ENCODE measurements around the gene CSPG5. TPM values are rescaled to one million over a fixed set of nuclear protein-coding genes. Genes with fewer than 3 reads are reported as not detected.

The CSPG5 gene
- polyA plus RNA-seq, 1 experiment = not detected

DNA sequence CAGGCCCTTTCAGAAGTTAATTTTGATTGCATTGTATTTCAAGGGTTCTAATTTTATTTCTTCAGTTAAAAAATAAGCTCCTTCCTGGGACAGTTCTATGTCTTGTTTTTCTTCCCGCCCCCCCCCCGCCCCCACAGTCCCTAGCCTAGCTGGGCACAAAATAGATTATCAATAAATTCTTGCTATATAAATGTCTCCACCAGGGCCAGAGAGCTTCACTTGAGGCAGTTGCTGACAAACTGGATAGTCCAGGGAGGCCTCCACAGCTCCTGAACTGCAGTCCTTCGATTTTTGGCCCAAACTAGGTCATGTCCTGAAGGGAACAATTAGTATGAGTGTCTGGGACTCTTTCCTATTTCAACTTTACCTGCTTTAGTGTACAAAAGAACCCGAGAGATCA, 9.9 kb upstream of the CSPG5 start:
- Histone ChIP-seq H3K9me3 (ENCODE audit: control insufficient read depth, insufficient read depth, low read length) (no peaks in the 10 kb centered on the region), H3K27me3 (ENCODE audit: control insufficient read depth, insufficient read depth, low read length) (no peaks in the 10 kb centered on the region), H3K4me3 (ENCODE audit: low read depth, low read length) (no peak overlapping the region), H3K27ac (ENCODE audit: low read depth, low read length) (no peak overlapping the region)
- DNase-seq (ENCODE audit: low read depth, low spot score) = no peak
- ChIA-PET POLR2A (no interaction called here), CTCF (no interaction called here)
- TF ChIP-seq, protein P1, sequence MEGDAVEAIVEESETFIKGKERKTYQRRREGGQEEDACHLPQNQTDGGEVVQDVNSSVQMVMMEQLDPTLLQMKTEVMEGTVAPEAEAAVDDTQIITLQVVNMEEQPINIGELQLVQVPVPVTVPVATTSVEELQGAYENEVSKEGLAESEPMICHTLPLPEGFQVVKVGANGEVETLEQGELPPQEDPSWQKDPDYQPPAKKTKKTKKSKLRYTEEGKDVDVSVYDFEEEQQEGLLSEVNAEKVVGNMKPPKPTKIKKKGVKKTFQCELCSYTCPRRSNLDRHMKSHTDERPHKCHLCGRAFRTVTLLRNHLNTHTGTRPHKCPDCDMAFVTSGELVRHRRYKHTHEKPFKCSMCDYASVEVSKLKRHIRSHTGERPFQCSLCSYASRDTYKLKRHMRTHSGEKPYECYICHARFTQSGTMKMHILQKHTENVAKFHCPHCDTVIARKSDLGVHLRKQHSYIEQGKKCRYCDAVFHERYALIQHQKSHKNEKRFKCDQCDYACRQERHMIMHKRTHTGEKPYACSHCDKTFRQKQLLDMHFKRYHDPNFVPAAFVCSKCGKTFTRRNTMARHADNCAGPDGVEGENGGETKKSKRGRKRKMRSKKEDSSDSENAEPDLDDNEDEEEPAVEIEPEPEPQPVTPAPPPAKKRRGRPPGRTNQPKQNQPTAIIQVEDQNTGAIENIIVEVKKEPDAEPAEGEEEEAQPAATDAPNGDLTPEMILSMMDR (IDR thresholded peaks at IDR 0.05; ENCODE audit: low read depth, low read length) = no peak

DNA sequence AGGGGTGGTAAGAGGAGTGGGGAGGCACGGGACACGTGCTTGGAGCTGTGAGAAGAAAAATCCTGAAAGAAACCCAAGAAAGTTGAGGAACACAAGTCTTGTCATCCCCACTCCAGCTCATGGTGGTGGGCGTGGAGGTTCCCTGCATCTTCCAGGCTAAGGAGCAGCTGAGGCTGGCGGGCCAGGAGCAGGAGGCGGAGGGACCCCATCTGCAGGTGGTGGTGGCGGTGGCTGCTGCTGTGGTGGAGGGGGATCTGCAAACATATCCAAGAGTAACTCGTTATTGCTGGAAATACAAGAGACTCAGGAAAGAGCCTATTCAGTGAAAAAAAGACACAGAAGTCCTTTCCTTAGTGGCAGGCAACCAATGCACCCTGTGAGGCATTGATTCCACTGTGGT, 9.4 kb upstream of the CSPG5 start:
- H3K9me3 ChIP-seq (ENCODE audit: control insufficient read depth, insufficient read depth, low read length) = no peaks in the 10 kb centered on the region
- TF ChIP-seq, protein P1 (IDR thresholded peaks at IDR 0.05; ENCODE audit: low read depth, low read length) = no peak
- DNase-seq (ENCODE audit: low read depth, low spot score) = no peak
- no peaks in the 10 kb centered on the region for H3K27me3 ChIP-seq (ENCODE audit: control insufficient read depth, insufficient read depth, low read length)
- POLR2A ChIA-PET = no interaction called here
- CTCF ChIA-PET = no interaction called here
- H3K27ac ChIP-seq (ENCODE audit: low read depth, low read length) = no peak overlapping the region
- no peak overlapping the region for H3K4me3 ChIP-seq (ENCODE audit: low read depth, low read length)

DNA sequence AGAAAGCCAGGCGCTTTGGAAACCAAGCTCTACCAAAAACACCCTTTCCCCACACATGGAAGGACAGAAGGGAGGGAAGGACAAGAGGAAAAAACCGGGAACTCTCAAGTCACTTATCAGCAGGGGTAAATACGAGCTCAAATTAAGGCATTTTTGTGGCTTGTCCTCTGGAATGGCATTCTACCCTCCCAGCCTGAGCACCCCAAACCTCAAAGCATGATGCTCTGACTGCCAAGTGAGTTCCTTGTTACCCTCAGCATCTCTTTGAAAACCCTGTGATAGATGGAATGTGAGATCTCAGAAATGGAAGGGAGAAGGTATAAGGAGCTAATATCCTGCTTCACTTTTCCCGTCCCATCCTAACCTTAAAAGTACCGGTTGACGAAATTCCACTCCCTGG, 8.1 kb upstream of the CSPG5 start:
- no peak overlapping the region for H3K4me3 ChIP-seq (ENCODE audit: low read depth, low read length)
- ChIA-PET CTCF (interaction anchor here (1.0 to 1.5 kb wide), 2 partner anchors 15 to 66 kb away, joined by 3 to 5 read pairs; no protein-coding TSS in a partner anchor), POLR2A (no interaction called here)
- TF ChIP-seq, protein P1 (IDR thresholded peaks at IDR 0.05; ENCODE audit: low read depth, low read length) = no peak
- H3K9me3 ChIP-seq (ENCODE audit: control insufficient read depth, insufficient read depth, low read length) = no peaks in the 10 kb centered on the region
- H3K27me3 ChIP-seq (ENCODE audit: control insufficient read depth, insufficient read depth, low read length) = no peaks in the 10 kb centered on the region
- no peak overlapping the region for H3K27ac ChIP-seq (ENCODE audit: low read depth, low read length)
- no peak for DNase-seq (ENCODE audit: low read depth, low spot score)

DNA sequence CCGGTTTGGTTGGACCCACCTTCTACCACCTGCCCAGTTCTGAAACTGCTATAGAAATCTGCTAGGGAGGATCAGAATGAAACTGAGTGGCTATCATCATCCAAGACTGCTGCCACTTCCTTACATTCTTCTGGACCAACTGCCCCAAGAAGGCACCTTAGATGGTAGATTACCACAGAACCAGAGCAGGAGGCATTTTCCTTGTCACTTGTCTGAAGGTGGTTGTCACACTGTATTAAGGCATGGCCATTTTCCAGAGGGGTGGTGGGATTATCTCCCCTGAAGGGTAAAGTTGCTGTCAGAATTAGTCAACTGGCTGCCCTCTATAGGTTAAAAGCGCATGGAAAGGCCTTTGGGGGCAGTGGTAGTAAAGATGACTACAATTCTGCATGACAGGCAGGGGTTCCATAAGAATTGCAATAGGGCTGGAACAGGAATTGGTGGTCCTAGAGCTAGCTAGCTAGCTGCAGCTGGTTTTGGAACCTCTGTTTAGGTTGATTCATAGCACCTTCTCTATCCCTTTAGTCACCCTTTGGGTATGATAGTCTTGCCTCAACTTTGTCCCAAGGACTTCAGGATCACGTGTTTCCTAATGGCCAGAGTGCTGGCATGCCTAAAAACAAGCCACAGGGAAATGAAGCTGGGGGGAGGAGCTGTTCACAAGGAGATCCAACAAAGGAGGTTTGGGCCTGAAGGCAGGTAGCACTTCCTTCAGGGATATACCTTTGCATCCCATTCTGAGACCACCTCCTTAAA, 4.8 kb upstream of the CSPG5 start:
- ChIA-PET CTCF (no interaction called here), POLR2A (no interaction called here)
- TF ChIP-seq, protein P1 (IDR thresholded peaks at IDR 0.05; ENCODE audit: low read depth, low read length) = no peak
- no peak overlapping the region for H3K4me3 ChIP-seq (ENCODE audit: low read depth, low read length)
- H3K27me3 ChIP-seq (ENCODE audit: control insufficient read depth, insufficient read depth, low read length) = peaks cover 18% of the 10 kb centered on the region
- H3K9me3 ChIP-seq (ENCODE audit: control insufficient read depth, insufficient read depth, low read length) = no peaks in the 10 kb centered on the region; the same call in 1 of the 2 replicates
- H3K27ac ChIP-seq (ENCODE audit: low read depth, low read length) = no peak overlapping the region
- no peak for DNase-seq (ENCODE audit: low read depth, low spot score)

DNA sequence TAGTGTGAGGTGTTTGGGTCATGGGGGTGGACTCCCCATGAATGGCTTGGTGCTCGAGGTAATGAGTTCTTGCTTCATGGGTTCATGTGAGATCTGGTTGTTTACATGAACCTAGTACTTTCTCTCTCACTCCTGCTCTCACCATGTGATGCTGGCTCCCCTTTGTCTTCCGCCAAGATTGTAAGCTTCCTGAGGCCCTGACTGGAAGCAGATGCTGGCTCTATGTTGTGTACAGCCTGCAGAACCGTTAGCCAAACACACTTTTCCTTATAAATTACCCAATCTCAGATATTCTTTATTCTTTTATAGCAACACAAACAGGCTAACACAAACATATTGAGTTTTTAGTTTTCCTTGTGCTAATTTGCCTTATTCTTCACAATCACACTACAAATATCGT, 3.2 kb upstream of the CSPG5 start:
- Histone ChIP-seq H3K27me3 (ENCODE audit: control insufficient read depth, insufficient read depth, low read length) (peaks cover 26% of the 10 kb centered on the region), H3K27ac (ENCODE audit: low read depth, low read length) (no peak overlapping the region), H3K9me3 (ENCODE audit: control insufficient read depth, insufficient read depth, low read length) (no peaks in the 10 kb centered on the region; the same call in 1 of the 2 replicates), H3K4me3 (ENCODE audit: low read depth, low read length) (no peak overlapping the region)
- POLR2A ChIA-PET = no interaction called here
- no peak for DNase-seq (ENCODE audit: low read depth, low spot score)
- CTCF ChIA-PET = no interaction called here
- TF ChIP-seq, protein P1 (IDR thresholded peaks at IDR 0.05; ENCODE audit: low read depth, low read length) = no peak
